NB4 (cell line): ENCODE measurements around the gene MYBL2.

Experiments
- CTCF ChIP-seq: IDR thresholded peaks from one replicate; pipeline ENCODE4 v1.5.1; 2012; ENCODE audit warnings: low read depth, low read length
- MAX ChIP-seq: IDR thresholded peaks from 2 replicates; pipeline ENCODE4 v1.6.1; 2011; ENCODE audit warnings: low read depth, low read length

- no peak for TF ChIP-seq MAX
- no peak for TF ChIP-seq CTCF
These were observed 35.6 kb downstream of the MYBL2 start for GRCh38 chr20:43702502-43702901.
